K562 (cell line): ENCODE measurements around the gene CEACAM7. TPM values are rescaled to one million over a fixed set of nuclear protein-coding genes. Genes with fewer than 3 reads are reported as not detected.

Source experiments
- ATAC-seq: fragments of 200-7000 bp; cut with Tn5 transposase; 3 replicates; pipeline ENCODE4 v1.9.1; 2020; ENCODE audit warnings: moderate library complexity
- BruUV-seq: library from RNA; stranded (reverse); fragments of 400-500 nt; replicated peaks from 2 replicates; lab custom pipeline; 2021; lab: Mats Ljungman, UMichigan
- CTCF ChIA-PET: fragments of 300-600 bp; formaldehyde crosslinking; extraction: SDS; loops from one replicate; lab custom pipeline; 2021; ENCODE audit warnings: low intra/inter-chr PET ratio; lab: Yijun Ruan, JAX
- POLR2A ChIA-PET: fragments of 300-600, 350-650 bp; sonication (Branson Sonifier 250); formaldehyde crosslinking; extraction: SDS; loops from one replicate; lab custom pipeline; 2021; ENCODE audit warnings: antibody characterized with exemption, inconsistent platforms; lab: Yijun Ruan, JAX
- DNase-seq, 4 experiments: peaks; one replicate each; pipeline versions ENCODE4 v3.0.0 to v3.0.0-alpha.2; 2011 to 2018; ENCODE audit warnings: low spot score in 3 of 4, mixed read lengths in 3 of 4; ENCODE audit errors: extremely low read depth in 1 of 4
- FAIRE-seq: peaks from 2 replicates; lab custom pipeline; 2011; peaks lifted over from hg19 to GRCh38; lab: Jason Lieb, UNC
- H2AFZ ChIP-seq: 2 replicates; pipeline ENCODE4 v1.6.0; 2011; ENCODE audit warnings: low read depth, low read length, control low read depth, inconsistent platforms
- H3K27ac ChIP-seq: fragments of 200-600 bp; 3 replicates; pipeline ENCODE4 v1.8.0; 2011; ENCODE audit warnings: low read depth, mild to moderate bottlenecking, control low read depth, inconsistent platforms, low read length, moderate library complexity, mixed read lengths; ENCODE audit errors: extremely low read depth
- H3K27me3 ChIP-seq, 2 experiments: fragments of 300-600 bp in 1 of 2; 2 replicates in 1 of 2; 3 replicates in 1 of 2; pipeline versions ENCODE4 v1.6.0 to v1.8.0; 2011; ENCODE audit warnings: inconsistent platforms in 2 of 2, low read length in 2 of 2, mild to moderate bottlenecking in 1 of 2, mixed read lengths in 1 of 2, moderate library complexity in 1 of 2; ENCODE audit not compliant: control insufficient read depth in 2 of 2, insufficient read depth in 2 of 2
- H3K36me3 ChIP-seq: fragments of 300-600 bp; 3 replicates; pipeline ENCODE4 v1.8.0; 2011; ENCODE audit warnings: mild to moderate bottlenecking, low read length, inconsistent platforms; ENCODE audit not compliant: control insufficient read depth, insufficient read depth
- H3K4me1 ChIP-seq, 2 experiments: fragments of 200-600 bp in 1 of 2; replicated peaks in 1 of 2; 2 replicates in 1 of 2; 3 replicates in 1 of 2; pipeline versions ENCODE4 v1.5.1 to v1.8.0; 2011; ENCODE audit warnings: inconsistent platforms in 2 of 2, low read length in 2 of 2, mild to moderate bottlenecking in 1 of 2, mixed read lengths in 1 of 2, moderate library complexity in 1 of 2; ENCODE audit not compliant: control insufficient read depth in 2 of 2, insufficient read depth in 2 of 2
- H3K4me2 ChIP-seq: 2 replicates; pipeline ENCODE4 v1.6.1; 2011; ENCODE audit warnings: low read length, control low read depth, inconsistent platforms, mixed read lengths; ENCODE audit not compliant: insufficient read depth
- H3K4me3 ChIP-seq: fragments of 200-600 bp; sonication (generic), shearing (Covaris generic); 2 replicates; pipeline ENCODE4 v1.5.1; 2016; ENCODE audit warnings: control low read depth, inconsistent platforms
- H3K79me2 ChIP-seq: fragments of 200-600 bp; 3 replicates; pipeline ENCODE4 v1.8.0; 2011; ENCODE audit warnings: low read length, inconsistent platforms; ENCODE audit not compliant: control insufficient read depth, insufficient read depth
- H3K9ac ChIP-seq, 2 experiments: 2 replicates each; pipeline versions ENCODE4 v1.6.0 to v1.6.1; 2011; ENCODE audit warnings: low read depth in 2 of 2, low read length in 2 of 2, control low read depth in 1 of 2, inconsistent platforms in 1 of 2, mild to moderate bottlenecking in 1 of 2, mixed read lengths in 1 of 2; ENCODE audit not compliant: insufficient read depth in 1 of 2
- H3K9me1 ChIP-seq: one replicate; pipeline ENCODE4 v1.6.0; 2011; ENCODE audit warnings: inconsistent platforms, mild to moderate bottlenecking, low read length, moderate library complexity; ENCODE audit not compliant: control insufficient read depth, insufficient read depth
- H3K9me3 ChIP-seq: replicated peaks from 2 replicates; pipeline ENCODE4 v1.5.1; 2011; ENCODE audit warnings: low read depth, low read length, inconsistent platforms; ENCODE audit not compliant: control insufficient read depth, insufficient read depth
- H4K20me1 ChIP-seq: replicated peaks from 2 replicates; pipeline ENCODE4 v1.6.1; 2011; ENCODE audit warnings: low read length, inconsistent platforms, mixed read lengths; ENCODE audit not compliant: control insufficient read depth, insufficient read depth
- ATF7 ChIP-seq: fragments of 450-650 bp; IDR thresholded peaks from 2 replicates; pipeline ENCODE4 v1.7.1; 2014; ENCODE audit warnings: mild to moderate bottlenecking, moderate library complexity
- DMBX1 ChIP-seq: fragments of 250-450 bp; sonication (Bioruptor Pico); IDR thresholded peaks from 2 replicates; pipeline ENCODE4 v1.8.0; 2022; ENCODE audit warnings: inconsistent platforms, mild to moderate bottlenecking, moderate library complexity, borderline replicate concordance
- EP400 ChIP-seq: fragments of 450-650 bp; IDR thresholded peaks from 2 replicates; pipeline ENCODE4 v1.6.1; 2017; ENCODE audit warnings: antibody characterized with exemption, mild to moderate bottlenecking, moderate library complexity
- MECOM ChIP-seq: fragments of 250-450 bp; sonication (Bioruptor Pico); IDR thresholded peaks from 2 replicates; pipeline ENCODE4 v1.8.0; 2022; ENCODE audit warnings: inconsistent platforms
- MEIS2 ChIP-seq: fragments of 450-650 bp; IDR thresholded peaks from 2 replicates; pipeline ENCODE4 v1.6.1; 2014; ENCODE audit warnings: mild to moderate bottlenecking; ENCODE audit not compliant: partially characterized antibody
- NR2F6 ChIP-seq: fragments of 450-650 bp; formaldehyde crosslinking; IDR thresholded peaks from 2 replicates; pipeline ENCODE4 v1.4.0; 2020; ENCODE audit warnings: mild to moderate bottlenecking
- RBM34 ChIP-seq: fragments of 200-400 bp; formaldehyde crosslinking; IDR thresholded peaks from 2 replicates; pipeline ENCODE4 v1.6.1; 2018; ENCODE audit warnings: low read length, borderline replicate concordance; ENCODE audit not compliant: insufficient read depth
- SP2 ChIP-seq: IDR thresholded peaks from 2 replicates; pipeline ENCODE4 v1.6.1; 2011; ENCODE audit warnings: mild to moderate bottlenecking, low read depth, low read length, moderate library complexity; ENCODE audit not compliant: poor library complexity, severe bottlenecking; ENCODE audit errors: extremely low read depth
- ZZZ3 ChIP-seq: fragments of 450-650 bp; IDR thresholded peaks from 2 replicates; pipeline ENCODE4 v1.6.1; 2016; ENCODE audit warnings: antibody characterized with exemption, mild to moderate bottlenecking, moderate library complexity
- WGBS: fragments of 100-300 bp; shearing (Covaris generic); methylation state at CpG from one replicate; pipeline ENCODE4 v1.1.6; 2016; ENCODE audit warnings: low coverage, mixed read lengths; ENCODE audit not compliant: insufficient coverage; ENCODE audit errors: missing lambda C conversion rate; 5-methylcytosine and 5-hydroxymethylcytosine counted together
- in situ Hi-C: fragments of 300-500 bp; cut with MboI; formaldehyde crosslinking; loops from 4 replicates; pipeline ENCODE4 v1.15.0; 2018; ENCODE audit warnings: inconsistent platforms, mixed read lengths
- intact Hi-C: fragments of 100-400 bp; cut with micrococcal nuclease; formaldehyde crosslinking; loops from 2 replicates; pipeline ENCODE4 v1.14.2; 2022
- polyA plus RNA-seq, 8 experiments: library from polyadenylated mRNA; depleted of rRNA in 4 of 8; stranded (reverse) in 5 of 8; unstranded in 3 of 8; fragments of >200 nt; fragmentation: Nextera tagmentation in 2 of 8; fragmentation: Illumina TruSeq in 1 of 8; extraction: Ambion mirVana in 2 of 8; extraction: Trizol in 1 of 8; gene quantifications; 2 replicates each; pipeline versions ENCODE4 v1.2.1 to v1.2.3, GENCODE V29; 2011 to 2014; ENCODE audit warnings: inconsistent platforms in 1 of 8, missing spikeins in 1 of 8
- total RNA-seq, 7 experiments: library from RNA; depleted of rRNA in 6 of 7; stranded (reverse); fragments of >200 nt in 6 of 7; fragmentation: Illumina TruSeq in 2 of 7; extraction: Trizol in 2 of 7; gene quantifications; 2 replicates each; pipeline versions ENCODE4 v1.2.1 to v1.2.3, GENCODE V29; 2011 to 2021; ENCODE audit warnings: low replicate concordance in 1 of 7

Gene CEACAM7
- total and polyA plus RNA-seq, 9 of the 15 experiments (the other 6 are each of a cell fraction or from before 2014, with no cell fraction given): not detected

GRCh38 chr19:41671486-41671885 is 16.6 kb downstream of the CEACAM7 start:
- Histone ChIP-seq H3K9me1 (no peaks in the 10 kb centered on the region), H2AFZ (no peak overlapping the region), H3K27ac (no peak overlapping the region), H3K79me2 (no peaks in the 10 kb centered on the region), H3K36me3 (no peaks in the 10 kb centered on the region), H3K9ac (no peak overlapping the region), H4K20me1 (no peaks in the 10 kb centered on the region), H3K27me3 (0 out of 5 replicates have a peak, but pooled peaks cover 0 to 4% of the 10 kb centered on the region in 2 experiments), H3K4me1 (no peaks in the 10 kb centered on the region), H3K4me2 (no peak overlapping the region), H3K4me3 (no peak overlapping the region), H3K9me3 (no peaks in the 10 kb centered on the region)
- ATAC-seq (no peak), DNase-seq (no peak), FAIRE-seq (no peak)
- TF ChIP-seq ZZZ3 (no peak), MEIS2 (no peak), EP400 (no peak), RBM34 (no peak), SP2 (no peak), ATF7 (no peak), NR2F6 (no peak), DMBX1 (CRISPR knock-in tag) (no peak), MECOM (CRISPR knock-in tag) (no peak)
- BruUV-seq: no TSS peak
- intact Hi-C loops: no loop called here
- ChIA-PET CTCF (no interaction called here), POLR2A (no interaction called here)
- WGBS: 2% methylated on average over 5 of the region's 5 CpGs
- in situ Hi-C loops: no loop called here
